WTC11 (cell line): ENCODE data around the gene PKP3. TPM values are rescaled to one million over a fixed set of nuclear protein-coding genes. Genes with fewer than 3 reads are reported as not detected.

ENCODE experiments used
- ATAC-seq: fragments of 200-7000 bp; cut with Tn5 transposase; 2 replicates; pipeline ENCODE4 v1.10.0; 2021; ENCODE audit warnings: mild to moderate bottlenecking, moderate library complexity
- CTCF ChIA-PET: fragments of 300-600 bp; sonication (Branson Sonifier 250); formaldehyde crosslinking; loops from one replicate; lab custom pipeline; 2021; ENCODE audit warnings: antibody characterized with exemption; lab: Charles Lee
- POLR2A ChIA-PET: fragments of 350-600 bp; sonication (Branson Sonifier 250); formaldehyde crosslinking; loops from one replicate; lab custom pipeline; 2021; ENCODE audit warnings: antibody characterized with exemption; lab: Charles Lee
- DNase-seq: peaks from one replicate; pipeline ENCODE4 v3.0.0; 2021; ENCODE audit warnings: low spot score
- H3K27ac Mint-ChIP-seq: 2 replicates; pipeline ENCODE4 v1.8.0; 2021; ENCODE audit warnings: mixed read lengths
- H3K27me3 Mint-ChIP-seq: 2 replicates; pipeline ENCODE4 v1.8.0; 2021; ENCODE audit warnings: low read depth, mild to moderate bottlenecking, moderate library complexity, mixed read lengths
- H3K36me3 Mint-ChIP-seq: 2 replicates; pipeline ENCODE4 v1.8.0; 2021; ENCODE audit warnings: mixed read lengths
- H3K4me1 Mint-ChIP-seq: 2 replicates; pipeline ENCODE4 v1.8.0; 2022; ENCODE audit warnings: mixed read lengths
- H3K4me3 Mint-ChIP-seq: 2 replicates; pipeline ENCODE4 v1.8.0; 2021; ENCODE audit warnings: mild to moderate bottlenecking, moderate library complexity, mixed read lengths
- H3K9me3 Mint-ChIP-seq: 2 replicates; pipeline ENCODE4 v1.8.0; 2021; ENCODE audit warnings: mixed read lengths
- ATF2 ChIP-seq: sonication (generic); formaldehyde crosslinking; IDR thresholded peaks from 2 replicates; pipeline ENCODE4 v1.8.1; 2022; ENCODE audit warnings: low read depth, missing genetic modification reagents, borderline replicate concordance
- CBFB ChIP-seq: sonication (generic); formaldehyde crosslinking; IDR thresholded peaks from 2 replicates; pipeline ENCODE4 v1.8.1; 2022; ENCODE audit warnings: mild to moderate bottlenecking, low read depth, missing genetic modification reagents
- E2F4 ChIP-seq: sonication (generic); formaldehyde crosslinking; IDR thresholded peaks from 2 replicates; pipeline ENCODE4 v1.8.1; 2022; ENCODE audit warnings: low read depth, mild to moderate bottlenecking, moderate library complexity, missing genetic modification reagents, borderline replicate concordance
- E2F5 ChIP-seq: sonication (generic); formaldehyde crosslinking; IDR thresholded peaks from 2 replicates; pipeline ENCODE4 v1.8.1; 2022; ENCODE audit warnings: mild to moderate bottlenecking, moderate library complexity, missing genetic modification reagents
- ELF4 ChIP-seq: sonication (generic); formaldehyde crosslinking; IDR thresholded peaks from 2 replicates; pipeline ENCODE4 v1.8.1; 2022; ENCODE audit warnings: low read depth, mild to moderate bottlenecking, moderate library complexity, missing genetic modification reagents
- FOXP1 ChIP-seq: sonication (generic); formaldehyde crosslinking; IDR thresholded peaks from 2 replicates; pipeline ENCODE4 v1.8.0; 2022; ENCODE audit warnings: missing genetic modification reagents, mild to moderate bottlenecking, moderate library complexity, borderline replicate concordance
- GRHL2 ChIP-seq: fragments of 250-450 bp; sonication (Bioruptor Pico); IDR thresholded peaks from 2 replicates; pipeline ENCODE4 v1.8.0; 2022; ENCODE audit warnings: mild to moderate bottlenecking, moderate library complexity; ENCODE audit not compliant: insufficient replicate concordance, severe bottlenecking
- GTF2I ChIP-seq: fragments of 250-450 bp; sonication (Bioruptor Pico); conservative IDR thresholded peaks from 2 replicates; pipeline ENCODE4 v1.4.0; 2021; ENCODE audit warnings: mild to moderate bottlenecking
- IRF2 ChIP-seq: sonication (generic); formaldehyde crosslinking; IDR thresholded peaks from 2 replicates; pipeline ENCODE4 v1.8.0; 2022; ENCODE audit warnings: low read depth, missing genetic modification reagents, borderline replicate concordance
- NR1H2 ChIP-seq: sonication (generic); formaldehyde crosslinking; IDR thresholded peaks from 2 replicates; pipeline ENCODE4 v1.9.0; 2021; ENCODE audit warnings: mild to moderate bottlenecking, moderate library complexity, missing genetic modification reagents
- PREB ChIP-seq: sonication (generic); formaldehyde crosslinking; IDR thresholded peaks from 2 replicates; pipeline ENCODE4 v1.8.1; 2022; ENCODE audit warnings: mild to moderate bottlenecking, missing genetic modification reagents, moderate library complexity, borderline replicate concordance
- PRRX2 ChIP-seq: fragments of 250-450 bp; sonication (Bioruptor Pico); IDR thresholded peaks from 2 replicates; pipeline ENCODE4 v1.8.0; 2021; ENCODE audit warnings: mild to moderate bottlenecking
- SMAD3 ChIP-seq: sonication (generic); formaldehyde crosslinking; IDR thresholded peaks from 2 replicates; pipeline ENCODE4 v1.8.0; 2022; ENCODE audit warnings: missing genetic modification reagents, mild to moderate bottlenecking, borderline replicate concordance
- ZNF232 ChIP-seq: sonication (generic); formaldehyde crosslinking; IDR thresholded peaks from 2 replicates; pipeline ENCODE4 v1.8.0; 2022; ENCODE audit warnings: mild to moderate bottlenecking, missing genetic modification reagents
- ZNF416 ChIP-seq: fragments of 250-450 bp; sonication (Bioruptor Pico); IDR thresholded peaks from 2 replicates; pipeline ENCODE4 v1.9.0; 2021; ENCODE audit warnings: mild to moderate bottlenecking, inconsistent platforms
- total RNA-seq: library from RNA; stranded (reverse); gene quantifications from 3 replicates; pipeline ENCODE4 v1.2.3, GENCODE V29; 2021
- TF ChIP-seq, protein P1 (sequence below): sonication (generic); formaldehyde crosslinking; IDR thresholded peaks from 2 replicates; pipeline ENCODE4 v1.8.1; 2023; ENCODE audit warnings: mild to moderate bottlenecking, moderate library complexity, missing genetic modification reagents
- TF ChIP-seq, protein P2 (sequence below): sonication (generic); formaldehyde crosslinking; IDR thresholded peaks from 2 replicates; pipeline ENCODE4 v1.8.0; 2023; ENCODE audit warnings: missing genetic modification reagents
- TF ChIP-seq, protein P3 (sequence below): sonication (generic); formaldehyde crosslinking; IDR thresholded peaks from 2 replicates; pipeline ENCODE4 v1.8.0; 2022; ENCODE audit warnings: mild to moderate bottlenecking, missing genetic modification reagents
- TF ChIP-seq, protein P4 (sequence below): fragments of 250-450 bp; sonication (Bioruptor Pico); IDR thresholded peaks from 2 replicates; pipeline ENCODE4 v1.9.0; 2021; ENCODE audit warnings: moderate library complexity, mild to moderate bottlenecking, inconsistent platforms, borderline replicate concordance

PKP3 gene
- total RNA-seq, 1 experiment from 2014 or later: 17.3 TPM

GRCh38 chr11:420054-420910 is 26.3 kb downstream of the PKP3 start:
- peak; percentile 60 for DNase-seq
- peaks cover 16% of the 10 kb centered on the region for H3K4me1 Mint-ChIP-seq
- H3K27me3 Mint-ChIP-seq: peaks cover 19% of the 10 kb centered on the region
- TF ChIP-seq, protein P1, sequence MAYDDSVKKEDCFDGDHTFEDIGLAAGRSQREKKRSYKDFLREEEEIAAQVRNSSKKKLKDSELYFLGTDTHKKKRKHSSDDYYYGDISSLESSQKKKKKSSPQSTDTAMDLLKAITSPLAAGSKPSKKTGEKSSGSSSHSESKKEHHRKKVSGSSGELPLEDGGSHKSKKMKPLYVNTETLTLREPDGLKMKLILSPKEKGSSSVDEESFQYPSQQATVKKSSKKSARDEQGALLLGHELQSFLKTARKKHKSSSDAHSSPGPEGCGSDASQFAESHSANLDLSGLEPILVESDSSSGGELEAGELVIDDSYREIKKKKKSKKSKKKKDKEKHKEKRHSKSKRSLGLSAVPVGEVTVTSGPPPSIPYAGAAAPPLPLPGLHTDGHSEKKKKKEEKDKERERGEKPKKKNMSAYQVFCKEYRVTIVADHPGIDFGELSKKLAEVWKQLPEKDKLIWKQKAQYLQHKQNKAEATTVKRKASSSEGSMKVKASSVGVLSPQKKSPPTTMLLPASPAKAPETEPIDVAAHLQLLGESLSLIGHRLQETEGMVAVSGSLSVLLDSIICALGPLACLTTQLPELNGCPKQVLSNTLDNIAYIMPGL (CRISPR knock-in tag): 0 out of 2 replicates have a peak, but pooled peaks have one; percentile 2
- TF ChIP-seq ATF2 (CRISPR knock-in tag): no peak
- H3K27ac Mint-ChIP-seq: no peak overlapping the region
- POLR2A ChIA-PET: no interaction called here
- CTCF ChIA-PET: interaction anchor here (1.3 kb wide), 1 partner anchor 28 kb away, joined by 3 read pairs; no protein-coding TSS in a partner anchor
- no peaks in the 10 kb centered on the region; the same call in 1 of the 2 replicates for H3K36me3 Mint-ChIP-seq
- H3K4me3 Mint-ChIP-seq: no peak overlapping the region
- H3K9me3 Mint-ChIP-seq: no peaks in the 10 kb centered on the region
- ATAC-seq: peak; percentile 5; the same call in 1 of the 2 replicates

DNA sequence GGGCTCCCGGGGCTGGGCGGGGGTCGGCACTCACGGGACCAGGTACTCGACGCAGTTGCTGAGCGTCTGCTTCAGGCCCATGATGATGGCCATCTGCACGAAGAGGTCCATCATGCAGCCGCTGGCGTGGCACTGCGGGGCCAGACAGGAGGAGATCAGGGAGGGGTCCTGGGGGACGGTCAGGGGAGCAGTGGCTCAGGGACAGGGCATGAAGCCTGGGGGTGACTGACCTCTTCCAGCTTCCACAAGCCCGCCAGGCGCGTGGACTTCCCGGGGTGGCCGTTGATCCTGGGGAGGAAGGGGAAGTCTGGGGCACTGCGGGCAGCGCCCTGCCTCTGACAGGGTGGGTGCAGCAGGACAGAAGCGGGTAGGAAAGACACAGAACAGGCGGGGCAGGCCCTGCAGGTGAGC is 26.9 kb downstream of the PKP3 start:
- peak; percentile 11 for DNase-seq
- POLR2A ChIA-PET: no interaction called here
- H3K9me3 Mint-ChIP-seq: no peaks in the 10 kb centered on the region
- no peak for ATAC-seq
- CTCF ChIA-PET: interaction anchor here (1.3 kb wide), 1 partner anchor 27 kb away, joined by 3 read pairs; no protein-coding TSS in a partner anchor
- no peaks in the 10 kb centered on the region; the same call in 1 of the 2 replicates for H3K36me3 Mint-ChIP-seq
- H3K4me1 Mint-ChIP-seq: peaks cover 9% of the 10 kb centered on the region
- H3K27ac Mint-ChIP-seq: no peak overlapping the region
- H3K27me3 Mint-ChIP-seq: peaks cover 22% of the 10 kb centered on the region
- no peak overlapping the region for H3K4me3 Mint-ChIP-seq
- no peak for TF ChIP-seq GTF2I (CRISPR knock-in tag)
- no peak for TF ChIP-seq E2F5 (CRISPR knock-in tag)
- TF ChIP-seq ZNF232 (CRISPR knock-in tag): no peak
- TF ChIP-seq NR1H2 (CRISPR knock-in tag): no peak
- TF ChIP-seq CBFB (CRISPR knock-in tag): no peak
- no peak for TF ChIP-seq PRRX2 (CRISPR knock-in tag)
- no peak for TF ChIP-seq SMAD3 (CRISPR knock-in tag)
- TF ChIP-seq, protein P2, sequence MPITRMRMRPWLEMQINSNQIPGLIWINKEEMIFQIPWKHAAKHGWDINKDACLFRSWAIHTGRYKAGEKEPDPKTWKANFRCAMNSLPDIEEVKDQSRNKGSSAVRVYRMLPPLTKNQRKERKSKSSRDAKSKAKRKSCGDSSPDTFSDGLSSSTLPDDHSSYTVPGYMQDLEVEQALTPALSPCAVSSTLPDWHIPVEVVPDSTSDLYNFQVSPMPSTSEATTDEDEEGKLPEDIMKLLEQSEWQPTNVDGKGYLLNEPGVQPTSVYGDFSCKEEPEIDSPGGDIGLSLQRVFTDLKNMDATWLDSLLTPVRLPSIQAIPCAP (CRISPR knock-in tag): no peak
- no peak for TF ChIP-seq E2F4
- TF ChIP-seq ZNF416 (CRISPR knock-in tag): no peak
- no peak for TF ChIP-seq IRF2
- no peak for TF ChIP-seq FOXP1
- no peak for TF ChIP-seq GRHL2 (CRISPR knock-in tag)
- TF ChIP-seq, protein P3, sequence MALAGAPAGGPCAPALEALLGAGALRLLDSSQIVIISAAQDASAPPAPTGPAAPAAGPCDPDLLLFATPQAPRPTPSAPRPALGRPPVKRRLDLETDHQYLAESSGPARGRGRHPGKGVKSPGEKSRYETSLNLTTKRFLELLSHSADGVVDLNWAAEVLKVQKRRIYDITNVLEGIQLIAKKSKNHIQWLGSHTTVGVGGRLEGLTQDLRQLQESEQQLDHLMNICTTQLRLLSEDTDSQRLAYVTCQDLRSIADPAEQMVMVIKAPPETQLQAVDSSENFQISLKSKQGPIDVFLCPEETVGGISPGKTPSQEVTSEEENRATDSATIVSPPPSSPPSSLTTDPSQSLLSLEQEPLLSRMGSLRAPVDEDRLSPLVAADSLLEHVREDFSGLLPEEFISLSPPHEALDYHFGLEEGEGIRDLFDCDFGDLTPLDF (CRISPR knock-in tag): no peak
- TF ChIP-seq, protein P4, sequence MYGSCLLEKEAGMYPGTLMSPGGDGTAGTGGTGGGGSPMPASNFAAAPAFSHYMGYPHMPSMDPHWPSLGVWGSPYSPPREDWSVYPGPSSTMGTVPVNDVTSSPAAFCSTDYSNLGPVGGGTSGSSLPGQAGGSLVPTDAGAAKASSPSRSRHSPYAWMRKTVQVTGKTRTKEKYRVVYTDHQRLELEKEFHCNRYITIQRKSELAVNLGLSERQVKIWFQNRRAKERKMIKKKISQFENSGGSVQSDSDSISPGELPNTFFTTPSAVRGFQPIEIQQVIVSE (CRISPR knock-in tag): no peak
- TF ChIP-seq ELF4: no peak
- no peak for TF ChIP-seq PREB
